GM18907 (cell line): ENCODE measurements around the gene HIPK2.

Experiments
- ATAC-seq: cut with Tn5 transposase; IDR thresholded peaks from one replicate; pipeline ENCODE4 v1.9.1; 2021; ENCODE audit warnings: mild to moderate bottlenecking, moderate library complexity; ENCODE audit not compliant: unreplicated experiment

HIPK2 gene

DNA sequence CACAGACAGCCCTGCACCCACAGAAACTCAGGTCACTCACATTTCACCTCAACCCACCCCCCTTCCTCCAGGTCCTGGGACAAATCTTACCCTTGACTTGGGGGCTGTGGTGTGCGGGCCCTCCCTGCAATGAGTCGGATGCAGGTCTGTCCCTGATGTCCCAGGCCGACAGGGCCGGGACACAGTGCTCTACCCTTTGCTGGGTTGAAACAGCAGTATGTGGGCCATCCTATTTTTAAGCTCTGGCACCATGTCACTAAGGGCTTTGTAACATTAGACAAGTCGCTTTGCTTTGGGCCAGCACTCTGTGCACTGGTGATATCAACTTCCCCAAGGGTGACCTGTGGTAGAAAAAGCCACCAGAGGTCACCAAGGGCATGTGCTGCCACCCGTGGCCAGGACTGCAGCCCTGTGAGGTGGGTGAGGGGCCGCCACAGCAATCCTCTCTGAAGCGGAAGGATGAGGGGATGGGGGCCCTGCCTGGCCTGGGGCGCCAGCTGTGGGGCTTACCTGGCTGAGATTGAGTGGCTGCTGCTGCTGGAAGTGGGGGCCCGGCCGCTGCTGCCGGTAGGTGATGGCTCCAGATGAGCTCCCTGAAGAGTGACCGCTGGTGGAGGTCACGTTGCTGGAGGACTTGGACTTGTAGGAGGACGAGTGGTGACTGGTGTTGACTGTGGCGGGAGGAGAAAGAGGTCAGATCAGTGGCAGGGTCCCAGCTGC lies 203.0 kb downstream of the HIPK2 start:
- no peak for ATAC-seq

- ATAC-seq, result no peak
Observed at GRCh38 chr7:139573871-139574270, 203.9 kb downstream of the HIPK2 start.

- ATAC-seq, result no peak
Observed at GRCh38 chr7:139572704-139573385, 205.0 kb downstream of the HIPK2 start.

DNA sequence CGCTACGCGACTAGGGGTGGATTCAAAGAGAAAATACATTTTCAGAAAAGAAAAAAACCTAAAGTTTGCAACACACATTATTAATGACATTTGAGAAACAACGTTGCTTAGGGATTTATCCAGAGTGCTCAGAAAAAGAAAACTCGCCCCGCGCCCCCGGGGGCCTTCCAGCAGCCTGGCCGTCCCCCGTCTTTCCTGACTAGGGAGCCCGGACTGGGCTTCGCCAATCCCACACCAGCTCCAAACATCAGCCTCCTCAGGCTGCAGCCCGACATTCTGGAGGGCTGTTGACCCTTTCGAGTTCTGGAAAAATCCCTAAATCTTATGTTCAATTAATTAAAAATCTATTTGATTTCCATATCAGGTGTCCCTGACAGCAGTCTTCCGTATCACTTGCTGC lies 205.7 kb downstream of the HIPK2 start:
- ATAC-seq, result no peak

- ATAC-seq, result no peak
Observed at GRCh38 chr7:139571651-139572050, 206.1 kb downstream of the HIPK2 start.

GRCh38 chr7:139571190-139571589 lies 206.6 kb downstream of the HIPK2 start:
- ATAC-seq, result no peak

DNA sequence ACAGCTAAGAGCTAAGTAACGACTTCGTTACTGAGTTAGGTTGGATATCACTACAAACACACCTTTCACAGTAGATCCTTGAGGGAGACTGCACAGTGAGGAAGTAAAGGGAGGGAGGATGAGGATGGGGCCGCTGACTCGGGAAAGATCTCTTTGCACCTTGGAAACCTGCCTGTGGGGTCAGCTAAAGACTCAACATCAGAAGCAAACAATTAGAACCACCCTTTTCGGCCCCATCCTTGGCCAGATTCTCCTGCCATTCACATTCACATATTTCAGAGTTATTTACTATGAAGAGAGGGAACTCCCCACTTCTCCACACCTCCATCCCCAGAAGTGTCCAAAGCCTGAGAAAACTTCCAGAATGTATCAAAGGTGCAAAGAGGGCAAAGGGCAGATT lies 207.2 kb downstream of the HIPK2 start:
- ATAC-seq, result no peak

- ATAC-seq, result no peak
Observed at GRCh38 chr7:139570119-139570518, 207.7 kb downstream of the HIPK2 start.

DNA sequence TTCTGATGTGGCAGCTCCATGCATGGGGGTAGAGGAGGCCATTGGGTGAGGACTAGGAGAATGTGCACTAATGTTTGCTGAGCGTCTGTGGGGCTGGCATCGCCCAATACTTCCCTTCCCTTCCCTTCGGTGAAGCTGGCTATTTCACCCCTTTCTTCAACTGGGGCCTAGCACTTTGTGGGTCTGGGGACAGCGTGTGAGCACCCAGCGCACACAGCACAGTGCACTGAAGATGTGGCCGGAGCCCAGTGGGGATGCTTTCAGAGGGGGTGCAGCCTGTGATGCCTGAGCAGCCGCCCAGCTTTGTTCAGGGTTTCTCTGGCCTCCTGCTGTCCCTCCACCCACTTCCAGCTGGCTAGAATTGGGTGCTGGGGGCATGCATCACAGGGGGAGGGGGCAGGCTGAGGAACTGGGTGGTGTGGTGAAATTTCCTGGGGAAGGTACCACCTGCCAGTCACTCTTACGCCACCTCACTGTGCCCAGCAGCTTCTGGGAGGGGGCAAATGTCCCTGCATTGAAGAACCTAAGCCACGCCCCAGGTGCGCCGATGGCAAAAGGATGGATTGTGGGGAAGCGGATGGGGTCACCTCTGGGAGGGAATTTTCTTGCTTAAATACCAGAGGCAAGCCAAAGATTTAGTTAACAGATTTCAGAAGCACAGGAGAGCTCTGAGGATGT lies 208.8 kb downstream of the HIPK2 start:
- ATAC-seq, result no peak

- no peak for ATAC-seq
Observed at GRCh38 chr7:139568346-139568675, 209.5 kb downstream of the HIPK2 start.

DNA sequence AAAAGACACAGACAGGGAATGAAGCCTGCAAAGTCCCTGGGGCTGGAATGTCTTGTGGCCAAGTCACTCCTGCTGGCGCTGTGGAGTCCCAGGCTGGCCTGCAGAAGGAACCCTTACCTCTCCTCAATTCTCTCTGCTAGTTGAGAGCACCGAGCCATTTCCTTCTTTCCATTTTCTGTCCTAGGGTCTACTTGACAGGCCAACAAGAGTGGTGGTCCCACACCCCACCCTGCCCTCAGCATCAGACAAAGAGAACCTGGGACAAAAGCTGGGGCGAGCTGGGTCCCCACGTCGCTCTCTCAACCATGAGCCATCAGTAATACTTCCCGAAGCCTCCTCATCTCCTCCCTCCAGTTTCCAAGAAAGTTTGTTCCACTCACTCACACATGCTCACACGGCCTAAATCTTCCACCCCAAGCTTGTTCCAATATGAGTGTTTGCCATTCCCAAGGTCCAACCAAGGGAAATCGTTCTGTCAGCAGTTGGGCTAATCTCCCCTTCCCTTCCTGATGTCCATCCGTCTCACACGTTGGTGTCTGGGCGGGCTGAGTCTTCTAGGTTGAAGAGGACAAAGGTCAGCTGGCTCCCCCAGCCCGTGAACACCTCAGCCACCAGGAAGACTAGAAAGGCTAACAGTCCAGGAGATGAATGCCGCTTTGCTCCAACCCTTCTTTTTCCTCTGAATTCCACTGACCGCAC lies 210.0 kb downstream of the HIPK2 start:
- no peak for ATAC-seq

DNA sequence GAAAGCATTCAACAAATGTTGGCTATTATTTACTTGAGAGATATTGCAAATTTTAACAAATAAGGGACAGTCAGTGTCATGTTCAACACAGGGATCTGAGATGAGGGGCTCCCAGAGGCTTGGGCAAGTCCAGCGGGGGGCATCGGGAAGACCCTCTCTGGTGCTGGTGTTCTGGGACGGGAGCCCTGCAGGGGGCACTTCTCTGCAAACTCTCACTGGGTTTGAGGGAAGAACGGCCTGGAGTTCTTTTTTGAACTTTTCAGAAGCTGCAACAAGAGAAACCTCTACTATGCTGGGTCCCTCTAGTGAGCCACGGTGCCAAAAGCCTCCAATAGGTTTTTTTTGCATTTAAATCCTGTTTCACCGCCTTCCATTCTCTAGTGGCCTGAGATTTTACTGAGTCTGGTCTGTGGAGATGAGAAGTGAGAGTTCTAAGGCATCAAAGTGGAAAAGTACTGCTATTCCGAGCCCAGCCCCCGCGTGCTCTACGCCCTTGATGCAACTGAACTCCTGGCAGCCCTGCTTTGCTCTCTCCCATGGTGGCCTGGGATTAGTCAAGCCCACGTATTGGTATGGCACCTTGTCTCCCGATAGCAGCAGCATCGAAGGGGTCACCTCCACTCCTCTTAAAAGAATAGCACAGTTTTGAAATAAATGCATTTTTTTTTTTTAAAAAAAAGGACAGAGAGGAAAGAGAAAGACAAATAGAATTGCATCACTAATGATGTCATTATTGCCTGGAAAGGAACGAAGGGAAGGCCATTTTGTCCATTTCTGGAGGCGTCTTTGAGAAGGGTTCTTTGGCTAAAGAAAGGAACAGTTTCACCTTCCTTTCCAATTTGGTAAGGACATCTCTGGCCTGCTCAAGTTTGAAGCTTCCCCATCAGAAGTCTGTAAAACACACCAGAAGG lies 210.8 kb downstream of the HIPK2 start:
- no peak for ATAC-seq

GRCh38 chr7:139566075-139566474 lies 211.7 kb downstream of the HIPK2 start:
- no peak for ATAC-seq

- ATAC-seq, result no peak
Observed at GRCh38 chr7:139563856-139564255, 213.9 kb downstream of the HIPK2 start.

GRCh38 chr7:139562961-139563565 lies 214.7 kb downstream of the HIPK2 start:
- ATAC-seq, result no peak

GRCh38 chr7:139562491-139562890 lies 215.3 kb downstream of the HIPK2 start:
- no peak for ATAC-seq

GRCh38 chr7:139560678-139561077 lies 217.1 kb downstream of the HIPK2 start:
- no peak for ATAC-seq

- ATAC-seq, result no peak
Observed at GRCh38 chr7:139560199-139560598, 217.6 kb downstream of the HIPK2 start.

GRCh38 chr7:139559364-139560105 lies 218.3 kb downstream of the HIPK2 start:
- ATAC-seq, result no peak
